ENCODE results near the gene GNB1L.

GNB1L gene

DNA sequence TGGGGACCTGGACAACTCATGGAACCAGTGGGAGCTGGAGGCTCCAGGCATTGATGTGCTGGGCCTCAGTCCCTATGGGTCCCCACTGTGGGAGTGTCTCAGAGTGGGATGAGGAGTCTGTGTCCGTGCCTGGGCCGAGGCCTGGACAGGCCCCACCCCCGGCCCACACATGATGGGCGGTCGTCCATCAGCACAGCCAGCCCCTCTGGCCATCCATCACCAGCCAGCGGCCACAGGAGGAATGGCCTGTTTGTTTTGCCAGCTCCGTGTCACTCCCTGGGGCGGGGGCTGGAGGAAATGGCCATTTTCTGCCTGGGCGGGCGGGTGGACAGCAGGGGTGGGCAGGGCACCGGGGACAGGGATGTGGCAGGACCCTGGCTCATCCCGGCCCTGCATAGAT, 107.1 kb downstream of the GNB1L start:
- no peak overlapping the region for H3K27ac ChIP-seq
- TF ChIP-seq CTCF (IDR thresholded peaks at IDR 0.05): no peak
- no peaks in the 10 kb centered on the region for H3K36me3 ChIP-seq
- no peak overlapping the region for H3K4me3 ChIP-seq (ENCODE audit: low read depth in 1 of 2, low read length in 1 of 2)
- H3K27me3 ChIP-seq: peaks cover 47% of the 10 kb centered on the region
- no peaks in the 10 kb centered on the region for H3K4me1 ChIP-seq (ENCODE audit: control insufficient read depth in 1 of 2, insufficient read depth in 1 of 2, low read depth in 1 of 2, low read length in 1 of 2)
- no peaks in the 10 kb centered on the region for H3K9me3 ChIP-seq

DNA sequence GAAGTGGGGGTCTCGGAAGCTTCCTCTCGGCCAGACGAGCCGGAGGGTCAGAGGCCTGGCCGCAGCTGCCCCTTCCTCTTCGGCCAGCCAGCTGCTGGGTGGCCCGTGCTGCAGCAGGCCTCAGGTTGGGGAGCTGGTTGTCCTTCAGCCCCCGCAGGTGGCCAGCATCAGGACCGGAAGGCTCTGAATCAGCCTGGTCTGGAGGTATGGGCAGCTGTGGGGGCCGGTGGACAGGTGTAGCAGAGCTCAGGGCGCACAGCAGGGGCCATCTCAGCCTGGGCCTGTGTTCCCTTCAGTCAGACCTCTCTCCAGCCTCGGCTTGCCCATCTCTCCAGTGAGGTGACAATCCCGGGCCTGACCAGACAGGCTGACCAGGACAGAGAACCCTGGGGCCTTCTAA, 107.9 kb downstream of the GNB1L start:
- Histone ChIP-seq H3K4me3 (ENCODE audit: low read depth in 1 of 2, low read length in 1 of 2) (no peak overlapping the region), H3K9me3 (no peaks in the 10 kb centered on the region), H3K4me1 (ENCODE audit: control insufficient read depth in 1 of 2, insufficient read depth in 1 of 2, low read depth in 1 of 2, low read length in 1 of 2) (no peaks in the 10 kb centered on the region), H3K36me3 (no peaks in the 10 kb centered on the region), H3K27ac (no peak overlapping the region), H3K27me3 (peaks cover 38% of the 10 kb centered on the region)
- no peak for TF ChIP-seq CTCF (IDR thresholded peaks at IDR 0.05)

DNA sequence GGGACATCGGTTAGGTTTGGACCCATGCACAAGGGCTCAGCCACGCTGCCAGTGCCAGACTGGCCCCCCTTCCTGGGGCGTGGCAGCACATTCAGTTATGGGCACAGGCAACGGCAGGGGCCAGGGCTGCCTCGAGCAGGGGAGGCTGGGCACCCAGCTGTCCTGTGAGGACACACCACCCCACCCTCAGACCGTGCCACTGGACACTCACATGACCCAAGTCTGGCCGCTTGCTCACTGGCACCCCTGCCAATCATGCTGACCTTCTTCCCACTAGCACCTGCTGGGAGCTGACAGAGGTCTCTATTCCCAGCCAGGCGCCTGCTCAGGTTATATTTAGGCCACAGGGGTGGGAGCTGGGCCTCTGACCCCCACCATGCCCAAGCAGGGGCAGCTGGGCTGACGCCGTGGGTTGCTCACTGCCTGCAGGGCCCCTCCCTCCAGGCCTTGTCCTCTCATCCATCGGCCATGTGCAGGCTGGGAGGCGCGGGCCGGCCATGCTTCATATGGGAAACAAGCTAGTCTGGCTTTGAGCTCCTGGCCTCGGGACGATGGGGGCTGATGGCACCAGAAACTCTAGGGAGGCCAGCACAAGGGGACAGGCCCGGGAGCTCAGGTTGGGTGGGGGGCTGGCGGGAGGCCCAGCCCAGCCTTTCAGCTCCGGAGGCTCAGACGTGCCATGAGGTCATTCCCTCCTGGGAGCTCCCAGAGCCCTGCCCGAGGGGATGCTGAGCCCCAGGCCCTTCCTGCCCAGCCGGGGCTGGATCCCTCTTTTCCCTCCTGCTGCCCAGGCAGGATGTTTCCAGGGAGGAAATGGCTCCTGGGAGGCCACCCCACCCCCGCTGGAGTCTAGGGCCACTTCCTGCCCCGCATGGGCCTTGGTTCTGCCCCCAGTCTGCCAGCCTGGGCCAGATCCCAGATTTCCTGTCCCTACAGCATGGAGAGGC, 109.2 kb downstream of the GNB1L start:
- Histone ChIP-seq H3K4me1 (ENCODE audit: control insufficient read depth in 1 of 2, insufficient read depth in 1 of 2, low read depth in 1 of 2, low read length in 1 of 2) (no peaks in the 10 kb centered on the region), H3K36me3 (no peaks in the 10 kb centered on the region), H3K4me3 (ENCODE audit: low read depth in 1 of 2, low read length in 1 of 2) (no peak overlapping the region), H3K9me3 (no peaks in the 10 kb centered on the region), H3K27me3 (peaks cover 27% of the 10 kb centered on the region), H3K27ac (no peak overlapping the region)
- no peak for TF ChIP-seq CTCF (IDR thresholded peaks at IDR 0.05)

DNA sequence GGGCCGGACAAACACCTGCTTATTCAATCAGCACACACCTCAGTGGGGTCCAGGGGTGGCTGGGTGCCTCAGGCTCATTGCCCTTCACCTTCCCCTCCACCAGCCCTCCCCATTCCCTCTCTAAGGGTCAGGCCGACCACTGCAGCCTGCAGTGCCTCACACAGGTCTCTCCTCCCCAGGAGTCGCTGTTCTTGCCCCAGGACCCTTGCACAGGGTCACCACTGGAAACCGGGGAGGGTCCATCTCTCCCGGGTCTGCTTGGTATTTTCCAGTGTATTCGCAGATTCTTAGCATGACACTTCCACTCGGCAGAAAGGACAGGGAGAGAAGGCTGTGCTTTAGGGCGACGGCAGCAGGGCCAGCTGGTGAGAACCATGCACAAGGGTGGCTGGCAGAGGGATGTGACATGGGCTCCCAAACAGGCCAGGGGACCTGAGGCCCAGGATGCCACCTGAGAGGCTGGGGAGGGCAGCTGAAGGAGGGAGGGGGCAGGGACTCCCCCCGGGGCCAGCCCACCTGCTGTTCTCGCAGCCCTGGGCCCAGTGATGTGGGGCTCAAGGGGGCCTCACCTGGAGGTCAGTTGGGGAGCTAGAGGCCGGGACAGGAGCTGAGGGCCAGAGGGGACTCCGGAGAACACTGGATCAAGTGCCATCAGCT, 110.2 kb downstream of the GNB1L start:
- H3K4me1 ChIP-seq (ENCODE audit: control insufficient read depth in 1 of 2, insufficient read depth in 1 of 2, low read depth in 1 of 2, low read length in 1 of 2): no peaks in the 10 kb centered on the region
- H3K27ac ChIP-seq: no peak overlapping the region
- TF ChIP-seq CTCF (IDR thresholded peaks at IDR 0.05): no peak
- no peaks in the 10 kb centered on the region for H3K9me3 ChIP-seq
- peaks cover 19% of the 10 kb centered on the region for H3K27me3 ChIP-seq
- no peaks in the 10 kb centered on the region for H3K36me3 ChIP-seq
- no peak overlapping the region for H3K4me3 ChIP-seq (ENCODE audit: low read depth in 1 of 2, low read length in 1 of 2)

GRCh38 chr22:19743651-19744050, 111.0 kb downstream of the GNB1L start:
- H3K9me3 ChIP-seq: no peaks in the 10 kb centered on the region
- H3K27me3 ChIP-seq: peaks cover 11% of the 10 kb centered on the region
- H3K4me1 ChIP-seq (ENCODE audit: control insufficient read depth in 1 of 2, insufficient read depth in 1 of 2, low read depth in 1 of 2, low read length in 1 of 2): no peaks in the 10 kb centered on the region
- no peak for TF ChIP-seq CTCF (IDR thresholded peaks at IDR 0.05)
- H3K4me3 ChIP-seq (ENCODE audit: low read depth in 1 of 2, low read length in 1 of 2): no peak overlapping the region
- no peaks in the 10 kb centered on the region for H3K36me3 ChIP-seq
- no peak overlapping the region for H3K27ac ChIP-seq
